ENCODE results near the gene UGT8. TPM values are rescaled to one million over a fixed set of nuclear protein-coding genes. Genes with fewer than 3 reads are reported as not detected.
"Not testable (repeated sequence)": the region's sequence is repeated elsewhere in the genome, so short reads cannot be mapped to it uniquely, and the experiment has no call there.

The UGT8 gene
- total RNA-seq, 6 donors from 2014 or later: 0.67 to 2.0 (median 1.5) TPM

GRCh38 chr4:114588305-114588704 lies 10.3 kb upstream of the UGT8 start:
- Histone ChIP-seq H3K4me3 (no peak overlapping the region), H3K4me1 (no peaks in the 10 kb centered on the region), H3K9me3 (no peaks in the 10 kb centered on the region), H3K36me3 (no peaks in the 10 kb centered on the region), H3K27me3 (no peaks in the 10 kb centered on the region), H3K27ac (no peak overlapping the region)
- no peak for ATAC-seq (ENCODE audit: low FRiP score in 2 of 2)
- 57 to 66% methylated on average over 6 of the region's 6 CpGs for WGBS, 2 donors
- no peak for DNase-seq
- no peak for TF ChIP-seq POLR2AphosphoS5 (IDR thresholded peaks at IDR 0.05)
- TF ChIP-seq EP300 (IDR thresholded peaks at IDR 0.05): no peak
- no peak for TF ChIP-seq POLR2A (IDR thresholded peaks at IDR 0.05)
- TF ChIP-seq CTCF (IDR thresholded peaks at IDR 0.05): no peak

GRCh38 chr4:114590360-114590759 lies 8.2 kb upstream of the UGT8 start:
- not testable (repeated sequence) for H3K4me3 ChIP-seq; H3K27ac ChIP-seq; H3K9me3 ChIP-seq; H3K27me3 ChIP-seq; H3K4me1 ChIP-seq; ATAC-seq (ENCODE audit: low FRiP score in 2 of 2); DNase-seq; H3K36me3 ChIP-seq
- WGBS, 2 donors: 87 to 93% methylated on average over 1 of the region's 1 CpG

GRCh38 chr4:114593526-114593925 lies 5.1 kb upstream of the UGT8 start:
- no peak for DNase-seq
- WGBS, 2 donors: 79 to 81% methylated on average over 8 of the region's 8 CpGs
- H3K4me3 ChIP-seq: no peak overlapping the region

GRCh38 chr4:114595207-114595606 lies 3.4 kb upstream of the UGT8 start:
- no peak for TF ChIP-seq POLR2AphosphoS5 (IDR thresholded peaks at IDR 0.05)
- TF ChIP-seq POLR2A (IDR thresholded peaks at IDR 0.05): no peak
- no peak for TF ChIP-seq EP300 (IDR thresholded peaks at IDR 0.05)
- no peak for TF ChIP-seq CTCF (IDR thresholded peaks at IDR 0.05)
- Histone ChIP-seq H3K4me3 (no peak overlapping the region), H3K27ac (no peak overlapping the region), H3K36me3 (no peaks in the 10 kb centered on the region), H3K27me3 (peaks cover 0 to 17% (median 4%) of the 10 kb centered on the region in 4 donors), H3K4me1 (peaks cover 14 to 23% (median 17%) of the 10 kb centered on the region in 4 donors), H3K9me3 (no peaks in the 10 kb centered on the region)
- 85 to 93% methylated on average over 11 of the region's 11 CpGs for WGBS, 2 donors
- no peak for DNase-seq
- no peak for ATAC-seq (ENCODE audit: low FRiP score in 2 of 2)

More at GRCh38 chr4:114593526-114593925, 5.1 kb upstream of the UGT8 start:
- Histone ChIP-seq H3K9me3 (no peaks in the 10 kb centered on the region), H3K27me3 (peaks cover 0 to 7% (median 2%) of the 10 kb centered on the region in 4 donors), H3K36me3 (no peaks in the 10 kb centered on the region), H3K27ac (no peak overlapping the region), H3K4me1 (peaks cover 4 to 9% (median 6%) of the 10 kb centered on the region in 4 donors)
- no peak for ATAC-seq (ENCODE audit: low FRiP score in 2 of 2)
- TF ChIP-seq POLR2A (IDR thresholded peaks at IDR 0.05) (no peak), EP300 (IDR thresholded peaks at IDR 0.05) (no peak), CTCF (IDR thresholded peaks at IDR 0.05) (no peak), POLR2AphosphoS5 (IDR thresholded peaks at IDR 0.05) (no peak)

- Histone ChIP-seq H3K27ac (no peak overlapping the region), H3K36me3 (no peaks in the 10 kb centered on the region), H3K9me3 (no peaks in the 10 kb centered on the region), H3K4me3 (no peak overlapping the region), H3K4me1 (peaks cover 14 to 23% (median 17%) of the 10 kb centered on the region in 4 donors), H3K27me3 (peaks cover 0 to 17% (median 4%) of the 10 kb centered on the region in 4 donors)
- DNase-seq (no peak), ATAC-seq (ENCODE audit: low FRiP score in 2 of 2) (no peak)
- WGBS, 2 donors: 81 to 84% methylated on average over 2 of the region's 2 CpGs
- no peak for TF ChIP-seq POLR2AphosphoS5 (IDR thresholded peaks at IDR 0.05)
- TF ChIP-seq CTCF (IDR thresholded peaks at IDR 0.05): no peak
- TF ChIP-seq EP300 (IDR thresholded peaks at IDR 0.05): no peak
- no peak for TF ChIP-seq POLR2A (IDR thresholded peaks at IDR 0.05)
Measured at GRCh38 chr4:114595921-114596320, 2.7 kb upstream of the UGT8 start.

Measured in upper lobe of left lung (tissue), 6 donors.